GM18520 (cell line): ENCODE measurements around the gene CSTF3.
A peak's percentile ranks its signal among the peaks of the same experiment; 100 is the strongest.

Experiments used
- ATAC-seq: cut with Tn5 transposase; IDR thresholded peaks from one replicate; pipeline ENCODE4 v1.9.1; 2021; ENCODE audit not compliant: unreplicated experiment

CSTF3 gene

DNA sequence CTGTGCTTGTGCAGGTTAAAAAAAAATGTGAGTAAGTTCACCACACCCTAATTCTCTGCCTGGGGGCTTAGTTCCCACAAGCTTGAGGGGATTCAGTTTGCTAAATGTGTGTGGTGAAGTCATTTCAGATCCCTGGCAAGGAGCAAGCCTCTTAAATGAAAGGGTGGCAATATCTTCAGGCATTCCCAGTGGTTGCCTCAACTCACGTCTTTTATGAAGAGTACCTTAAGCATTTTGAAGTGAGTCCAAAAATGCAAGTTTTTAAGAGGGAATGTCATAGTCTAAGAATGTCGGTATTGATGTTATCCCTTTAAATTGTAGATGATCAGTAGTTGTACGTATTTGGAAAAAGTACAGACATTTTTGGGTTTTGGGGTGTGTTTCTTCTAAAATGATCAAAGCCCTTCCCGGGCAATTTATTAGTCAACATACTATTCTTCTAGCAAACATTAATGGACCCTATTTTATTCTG lies 117.0 kb downstream of the CSTF3 start:
- ATAC-seq = no peak

DNA sequence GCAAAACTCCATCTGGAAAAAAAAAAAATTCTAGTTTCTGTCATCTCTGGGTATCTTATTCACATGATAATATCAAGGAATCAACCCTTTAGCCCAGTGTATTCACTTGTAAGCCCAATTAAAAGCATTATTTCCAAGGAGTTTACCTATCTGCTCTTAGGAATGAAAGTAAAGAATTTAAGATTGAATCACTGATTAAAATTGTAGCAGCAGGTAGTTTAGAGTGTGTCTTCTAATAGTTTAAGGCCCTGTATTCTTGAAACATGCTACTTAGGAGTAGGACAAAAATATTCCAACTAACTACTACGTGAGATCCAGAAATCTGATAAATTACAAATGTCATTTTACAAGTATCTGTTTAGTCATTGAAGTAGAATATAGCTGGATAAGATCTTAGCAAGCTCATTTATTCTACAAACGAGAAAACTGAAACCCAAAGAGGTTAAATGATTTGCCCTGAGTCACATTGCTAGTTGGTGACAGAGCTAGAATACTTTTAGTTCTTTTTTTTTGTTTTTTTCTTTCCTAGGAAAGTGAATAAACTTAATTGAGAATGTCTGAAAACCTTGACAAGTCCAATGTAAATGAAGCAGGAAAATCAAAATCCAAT lies 118.0 kb downstream of the CSTF3 start:
- ATAC-seq = no peak

DNA sequence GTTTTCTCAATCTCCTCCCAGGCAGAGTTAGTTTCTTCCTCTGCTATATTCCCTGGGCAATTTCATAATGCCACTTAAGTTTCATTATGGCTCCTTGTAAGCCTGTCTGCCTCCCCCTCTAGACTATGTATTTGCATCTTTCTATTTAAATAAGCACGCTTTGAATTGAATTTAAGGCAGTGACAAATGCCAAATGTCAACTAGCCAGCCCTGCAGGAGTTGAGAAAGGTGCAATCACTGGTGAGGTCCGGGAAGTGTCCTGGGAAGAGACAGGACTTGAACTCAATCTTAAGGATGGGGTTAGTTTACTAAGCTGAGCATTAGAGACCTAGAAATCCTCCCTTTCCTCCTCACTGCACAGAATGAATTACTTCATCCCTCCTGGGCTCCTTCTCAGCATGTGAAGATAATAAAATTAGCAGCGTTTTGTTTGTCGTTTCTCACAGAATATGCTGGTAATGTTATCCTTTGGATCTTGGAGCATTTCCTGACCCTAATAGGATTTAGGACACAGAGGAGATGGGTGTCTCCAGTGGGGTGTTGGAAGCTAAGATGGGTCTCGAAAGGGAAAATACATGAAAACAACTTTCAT lies 120.3 kb downstream of the CSTF3 start:
- ATAC-seq = no peak

DNA sequence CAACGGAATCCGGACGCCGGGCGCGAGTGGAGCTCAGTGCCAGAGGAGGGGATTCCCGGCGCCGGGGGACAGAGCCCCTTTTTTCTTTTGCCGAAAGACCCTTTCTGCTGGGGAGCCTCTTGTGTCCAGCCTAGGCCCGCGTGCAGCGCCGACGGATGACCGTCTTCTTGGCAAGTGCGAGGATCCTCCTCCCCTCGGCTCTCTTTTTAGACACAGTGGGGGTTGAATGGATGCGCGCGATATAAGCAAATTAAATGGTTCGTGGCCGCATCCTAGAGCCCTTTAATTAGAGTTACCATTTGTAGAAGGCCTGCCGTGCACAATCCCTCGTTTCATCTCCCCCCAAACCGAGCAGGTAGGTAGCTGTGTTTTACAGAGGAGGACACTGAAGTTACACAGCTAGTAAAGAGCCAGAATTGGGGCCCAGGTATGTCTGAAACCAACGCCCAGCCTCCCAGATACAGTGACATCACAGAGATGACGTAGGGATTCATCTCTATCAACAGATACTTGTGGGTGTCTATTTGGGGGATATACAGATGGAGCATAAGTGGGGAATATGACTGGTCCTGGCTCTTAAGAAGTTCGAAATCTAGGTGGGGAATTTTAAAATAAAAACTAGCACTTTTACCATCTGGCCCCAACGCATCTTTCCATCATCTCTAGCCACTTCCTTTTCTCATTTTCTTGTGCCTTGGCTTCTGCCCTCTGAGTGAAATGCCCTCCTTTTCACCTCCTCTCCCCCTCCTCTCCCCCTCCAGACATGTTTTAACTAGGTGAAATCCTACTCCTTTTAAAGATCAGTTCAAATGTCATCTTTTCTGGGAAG lies 121.0 kb downstream of the CSTF3 start:
- no peak for ATAC-seq

DNA sequence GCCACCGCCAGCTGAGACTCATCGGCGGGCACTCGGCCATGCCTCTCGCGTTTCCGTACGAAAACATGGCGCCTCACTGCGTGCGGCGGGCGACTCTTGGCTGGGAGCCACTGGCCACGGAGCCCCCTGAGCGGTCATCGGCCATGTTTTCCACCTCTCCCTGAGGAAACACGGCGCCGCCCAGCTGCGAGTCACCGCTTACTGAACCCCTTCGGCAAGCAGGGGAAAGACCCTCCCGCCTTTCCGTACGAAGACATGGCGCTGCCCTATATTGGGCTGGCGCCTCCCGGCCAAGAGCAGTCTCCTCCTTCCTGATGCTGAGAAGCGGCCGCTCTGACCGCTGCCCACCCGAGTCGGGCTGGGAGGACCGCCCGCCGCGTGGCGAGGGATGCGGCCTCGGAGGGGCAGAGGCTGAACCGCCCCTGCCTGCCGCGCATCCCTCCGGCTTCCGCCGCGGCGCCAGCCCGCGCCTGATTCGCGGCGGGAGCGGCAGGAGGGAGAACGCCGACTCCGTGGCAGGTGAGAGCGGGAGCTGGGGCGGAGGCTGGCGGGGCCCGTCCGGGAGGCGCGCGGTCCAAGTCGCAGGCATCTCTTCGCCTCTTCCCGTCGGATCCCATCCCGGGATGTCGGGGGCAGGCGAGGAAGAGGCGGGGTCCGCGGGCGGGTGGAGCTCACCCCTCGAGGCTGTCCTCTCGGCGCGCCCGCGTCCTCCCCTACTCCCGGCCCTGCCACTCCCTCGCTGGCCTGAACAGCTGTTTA lies 121.8 kb downstream of the CSTF3 start, which contains the start of gene TCP11L1:
Gene TCP11L1, plus strand, starts transcription at position 299 of the 759 bp plus-strand sequence. CDS start 4,202 bp downstream, outside the sequence.
- peak; percentile 66 for ATAC-seq

DNA sequence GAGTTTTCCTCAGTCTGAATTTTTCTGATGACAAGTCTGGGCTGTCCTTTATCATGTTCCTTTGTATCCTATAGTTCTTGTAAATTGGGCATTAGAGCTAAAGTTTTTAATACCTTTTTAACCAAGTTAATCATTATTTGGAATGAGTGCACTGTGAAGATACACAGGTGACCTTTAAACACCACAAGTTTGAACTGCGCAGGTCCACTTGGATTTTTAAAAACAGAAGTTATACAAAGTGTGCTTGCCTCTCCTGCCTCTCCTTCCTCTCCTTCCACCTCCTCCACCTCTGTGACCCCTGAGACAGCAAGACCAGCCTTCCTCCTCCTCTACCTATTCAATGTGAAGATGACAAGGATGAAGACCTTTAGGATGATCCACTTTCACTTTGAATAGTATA lies 126.3 kb downstream of the CSTF3 start:
- no peak for ATAC-seq
